Natural killer cell (primary cell): ENCODE data around the gene NR1I2. TPM values are rescaled to one million over a fixed set of nuclear protein-coding genes. Genes with fewer than 3 reads are reported as not detected.

Source experiments
- ATAC-seq, 3 donors: fragments of 150-1000 bp in 2 of 3; fragments of 200-7000 bp in 1 of 3; cut with Tn5 transposase; 1 replicate in 1 of 3; 2 replicates in 2 of 3; pipeline ENCODE4 v1.10.0; 2021; ENCODE audit warnings: mild to moderate bottlenecking in 2 of 3, moderate library complexity in 2 of 3
- DNase-seq, 2 donors: peaks; one replicate each; pipeline versions ENCODE4 v3.0.0 to v3.0.0-alpha.2; 2013 to 2021; ENCODE audit warnings: mixed read lengths in 1 of 2
- H3K27ac ChIP-seq: one replicate; pipeline ENCODE4 v1.5.1; 2013; ENCODE audit warnings: mild to moderate bottlenecking, low read length
- H3K27me3 ChIP-seq: one replicate; pipeline ENCODE4 v1.6.1; 2013; ENCODE audit warnings: low read length; ENCODE audit not compliant: control insufficient read depth, insufficient read depth
- H3K36me3 ChIP-seq: one replicate; pipeline ENCODE4 v1.6.1; 2013; ENCODE audit warnings: low read length; ENCODE audit not compliant: control insufficient read depth, insufficient read depth
- H3K4me1 ChIP-seq: one replicate; pipeline ENCODE4 v1.6.1; 2013; ENCODE audit warnings: low read length; ENCODE audit not compliant: control insufficient read depth, insufficient read depth
- H3K4me3 ChIP-seq: one replicate; pipeline ENCODE4 v1.5.1; 2013; ENCODE audit warnings: low read length
- H3K9me3 ChIP-seq: one replicate; pipeline ENCODE4 v1.6.1; 2013; ENCODE audit warnings: low read length; ENCODE audit not compliant: control insufficient read depth, insufficient read depth
- H3K27ac Mint-ChIP-seq, 2 donors: one replicate each; pipeline ENCODE4 v1.8.0; 2022; ENCODE audit warnings: mild to moderate bottlenecking in 2 of 2, mixed read lengths in 2 of 2, moderate library complexity in 1 of 2
- H3K27me3 Mint-ChIP-seq, 2 donors: one replicate each; pipeline ENCODE4 v1.8.0; 2022; ENCODE audit warnings: low read depth in 2 of 2, mixed read lengths in 2 of 2
- H3K36me3 Mint-ChIP-seq: one replicate; pipeline ENCODE4 v1.8.0; 2022; ENCODE audit warnings: mixed read lengths
- H3K4me1 Mint-ChIP-seq, 2 donors: one replicate each; pipeline ENCODE4 v1.8.0; 2022; ENCODE audit warnings: mixed read lengths in 2 of 2
- H3K4me3 Mint-ChIP-seq: one replicate; pipeline ENCODE4 v1.8.0; 2022; ENCODE audit warnings: mild to moderate bottlenecking, moderate library complexity, mixed read lengths
- H3K9me3 Mint-ChIP-seq, 2 donors: one replicate each; pipeline ENCODE4 v1.8.0; 2022; ENCODE audit warnings: mixed read lengths in 2 of 2
- CTCF ChIP-seq: fragments of 200-600 bp; IDR thresholded peaks from one replicate; pipeline ENCODE4 v1.8.0; 2022; ENCODE audit warnings: antibody characterized with exemption
- WGBS: methylation state at CpG from one replicate; pipeline ENCODE4 v1.1.7; 2013; ENCODE audit warnings: missing lambda C conversion rate; ENCODE audit not compliant: insufficient coverage; 5-methylcytosine and 5-hydroxymethylcytosine counted together
- intact Hi-C: fragments of 100-400 bp; cut with micrococcal nuclease; formaldehyde crosslinking; loops from one replicate; pipeline ENCODE4 v1.14.2; 2022
- total RNA-seq, 4 donors: library from RNA; stranded (reverse); fragments of 120-200 nt in 1 of 4; gene quantifications; one replicate each; pipeline versions ENCODE4 v1.2.3 to v1.2.4, GENCODE V29; 2013 to 2022

Gene NR1I2
- total RNA-seq, 3 donors from 2014 or later (not counting 1 experiment from before 2014, with no cell fraction given), result 0.13 to 0.25 (median 0.16) TPM

DNA sequence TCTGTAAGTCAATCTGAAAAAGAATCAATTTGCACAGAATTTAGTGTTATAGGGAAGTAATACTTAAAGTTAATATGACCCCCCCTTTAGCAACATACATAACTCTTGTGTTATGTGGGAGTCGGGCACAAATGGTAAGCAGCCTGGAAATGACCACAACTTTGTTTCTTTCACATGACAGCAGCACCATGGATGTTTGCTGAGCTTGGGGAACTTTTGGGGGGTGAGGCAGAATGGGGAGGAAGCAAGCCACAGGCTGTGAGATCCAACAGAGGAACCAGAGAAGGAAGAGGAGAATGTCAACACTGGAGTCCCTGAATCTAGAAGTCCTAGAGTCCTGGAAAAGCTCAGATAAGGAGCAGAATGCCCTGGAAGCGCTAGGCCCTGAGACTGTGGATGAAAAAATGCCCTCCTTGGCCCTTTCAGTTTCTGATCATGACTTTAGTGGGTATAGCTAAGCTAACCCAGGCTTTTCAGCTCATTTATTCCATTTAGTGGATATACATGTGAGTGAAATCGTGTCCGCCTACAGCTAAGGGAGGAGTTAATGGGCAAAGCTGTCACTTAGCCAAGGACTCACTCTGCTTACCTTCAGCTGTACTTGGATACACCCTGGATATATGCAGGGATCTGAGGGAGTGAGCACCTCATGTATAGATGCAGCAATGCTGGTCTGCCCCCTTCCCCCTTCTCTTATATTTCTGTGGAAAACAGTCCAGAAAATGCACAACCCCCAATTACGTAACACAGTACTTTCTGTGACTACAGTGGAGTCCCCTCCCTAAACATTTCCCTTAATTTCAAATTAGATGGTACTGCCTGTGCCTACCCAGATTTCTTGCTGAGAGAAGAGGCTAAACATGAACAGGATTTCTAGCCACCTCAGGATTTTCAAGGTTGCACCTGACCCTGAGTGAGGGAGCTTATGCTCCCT is 40.0 kb upstream of the NR1I2 start:
- ATAC-seq, result no peak
- no peak overlapping the region for H3K4me3 ChIP-seq
- no peaks in the 10 kb centered on the region for H3K9me3 ChIP-seq
- 84% methylated on average over 5 of the region's 5 CpGs for WGBS
- Mint-ChIP-seq H3K27ac (no peak overlapping the region), H3K4me3 (no peak overlapping the region), H3K36me3 (no peaks in the 10 kb centered on the region), H3K4me1 (no peaks in the 10 kb centered on the region), H3K9me3 (no peaks in the 10 kb centered on the region), H3K27me3 (peaks cover 17 to 54% of the 10 kb centered on the region in 2 donors)
- H3K36me3 ChIP-seq, result no peaks in the 10 kb centered on the region
- H3K27ac ChIP-seq, result no peak overlapping the region
- H3K4me1 ChIP-seq, result no peaks in the 10 kb centered on the region
- H3K27me3 ChIP-seq, result no peaks in the 10 kb centered on the region
- intact Hi-C loops, result no loop called here
- no peak for DNase-seq
- no peak for TF ChIP-seq CTCF

GRCh38 chr3:119743921-119744320 is 38.0 kb upstream of the NR1I2 start:
- H3K27ac ChIP-seq, result no peak overlapping the region
- Mint-ChIP-seq H3K27me3 (peaks cover 17 to 56% of the 10 kb centered on the region in 2 donors), H3K4me3 (no peak overlapping the region), H3K4me1 (no peaks in the 10 kb centered on the region), H3K36me3 (no peaks in the 10 kb centered on the region), H3K9me3 (no peaks in the 10 kb centered on the region), H3K27ac (no peak overlapping the region)
- intact Hi-C loops, result no loop called here
- no peaks in the 10 kb centered on the region for H3K27me3 ChIP-seq
- H3K4me1 ChIP-seq, result no peaks in the 10 kb centered on the region
- DNase-seq (no peak), ATAC-seq (no peak)
- TF ChIP-seq CTCF, result no peak
- 94% methylated on average over 10 of the region's 10 CpGs for WGBS
- H3K9me3 ChIP-seq, result no peaks in the 10 kb centered on the region
- no peaks in the 10 kb centered on the region for H3K36me3 ChIP-seq
- no peak overlapping the region for H3K4me3 ChIP-seq

DNA sequence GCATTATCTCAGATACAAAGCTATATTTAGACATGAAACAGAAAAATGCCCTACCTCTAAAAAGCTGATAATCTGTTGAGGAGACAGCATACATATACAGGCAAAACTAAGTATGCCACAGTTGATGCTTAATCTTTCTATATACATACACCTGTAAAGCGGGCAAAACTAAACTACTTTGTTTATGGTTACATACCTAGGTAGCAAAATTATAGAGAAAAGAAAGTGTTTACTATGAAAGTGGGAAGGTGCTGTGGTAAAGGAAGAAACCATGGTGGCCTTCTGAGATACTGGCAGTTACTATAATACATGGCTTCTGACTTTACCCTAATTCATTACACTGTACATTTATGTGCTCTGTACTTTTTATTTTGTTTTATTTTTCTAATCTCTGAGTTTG is 36.0 kb upstream of the NR1I2 start:
- no CpG with 5 or more reads among the region's 1 CpG for WGBS

More for the DNA sequence above, 36.0 kb upstream of the NR1I2 start:
- Histone ChIP-seq H3K9me3 (no peaks in the 10 kb centered on the region), H3K27ac (no peak overlapping the region), H3K36me3 (no peaks in the 10 kb centered on the region), H3K4me1 (no peaks in the 10 kb centered on the region), H3K27me3 (no peaks in the 10 kb centered on the region), H3K4me3 (no peak overlapping the region)
- Mint-ChIP-seq H3K4me1 (no peaks in the 10 kb centered on the region), H3K4me3 (no peak overlapping the region), H3K27ac (no peak overlapping the region), H3K36me3 (no peaks in the 10 kb centered on the region), H3K27me3 (peaks cover 20 to 56% of the 10 kb centered on the region in 2 donors), H3K9me3 (no peaks in the 10 kb centered on the region)
- DNase-seq, result no peak
- no peak for ATAC-seq
- TF ChIP-seq CTCF, result no peak
- intact Hi-C loops, result no loop called here
